Mammary epithelial cell (primary cell): ENCODE measurements around the gene ALDH5A1.

Source experiments
- EZH2 ChIP-seq: IDR thresholded peaks from 2 replicates; pipeline ENCODE4 v1.6.1; 2012; ENCODE audit warnings: low read length, inconsistent platforms, borderline replicate concordance
- TF ChIP-seq, protein P1 (sequence below), 2 donors: IDR thresholded peaks in 1 of 2; conservative IDR thresholded peaks in 1 of 2; 2 replicates each; pipeline ENCODE4 v1.5.1; 2011 to 2012; ENCODE audit warnings: inconsistent platforms in 2 of 2, low read length in 2 of 2, mild to moderate bottlenecking in 2 of 2, control low read depth in 1 of 2, low read depth in 1 of 2; ENCODE audit not compliant: insufficient read depth in 1 of 2; ENCODE audit errors: extremely low read depth in 1 of 2

DNA sequence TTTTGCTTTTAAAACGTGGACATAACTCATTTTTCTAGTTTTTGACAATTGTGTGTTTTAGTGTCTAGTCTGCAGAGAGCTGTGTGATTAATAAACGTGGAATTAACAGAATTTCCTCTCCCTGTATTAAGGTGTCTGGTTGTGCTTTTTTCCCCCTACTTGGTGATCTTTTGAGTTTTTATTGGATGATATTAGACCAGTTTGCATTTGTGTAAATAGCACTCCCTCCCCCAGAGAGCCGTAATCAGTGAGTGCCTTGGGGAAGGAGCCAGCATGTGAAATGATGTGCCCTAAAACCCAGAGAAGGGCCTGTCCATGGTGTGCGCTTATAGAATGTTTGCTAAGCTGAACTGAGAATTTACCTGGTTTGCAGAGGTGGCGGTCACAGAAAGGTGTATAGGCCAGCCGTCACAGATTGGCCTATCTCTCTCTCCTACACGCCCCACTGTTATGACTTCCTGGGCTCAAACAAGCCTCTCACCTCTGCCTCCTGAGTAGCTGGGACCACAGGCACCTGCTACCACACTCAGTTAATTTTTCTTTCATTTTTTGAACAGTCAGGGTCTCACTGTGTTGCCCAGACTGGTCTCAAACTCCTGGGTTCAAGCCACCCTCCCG, 42.4 kb downstream of the ALDH5A1 start:
- TF ChIP-seq, protein P1, sequence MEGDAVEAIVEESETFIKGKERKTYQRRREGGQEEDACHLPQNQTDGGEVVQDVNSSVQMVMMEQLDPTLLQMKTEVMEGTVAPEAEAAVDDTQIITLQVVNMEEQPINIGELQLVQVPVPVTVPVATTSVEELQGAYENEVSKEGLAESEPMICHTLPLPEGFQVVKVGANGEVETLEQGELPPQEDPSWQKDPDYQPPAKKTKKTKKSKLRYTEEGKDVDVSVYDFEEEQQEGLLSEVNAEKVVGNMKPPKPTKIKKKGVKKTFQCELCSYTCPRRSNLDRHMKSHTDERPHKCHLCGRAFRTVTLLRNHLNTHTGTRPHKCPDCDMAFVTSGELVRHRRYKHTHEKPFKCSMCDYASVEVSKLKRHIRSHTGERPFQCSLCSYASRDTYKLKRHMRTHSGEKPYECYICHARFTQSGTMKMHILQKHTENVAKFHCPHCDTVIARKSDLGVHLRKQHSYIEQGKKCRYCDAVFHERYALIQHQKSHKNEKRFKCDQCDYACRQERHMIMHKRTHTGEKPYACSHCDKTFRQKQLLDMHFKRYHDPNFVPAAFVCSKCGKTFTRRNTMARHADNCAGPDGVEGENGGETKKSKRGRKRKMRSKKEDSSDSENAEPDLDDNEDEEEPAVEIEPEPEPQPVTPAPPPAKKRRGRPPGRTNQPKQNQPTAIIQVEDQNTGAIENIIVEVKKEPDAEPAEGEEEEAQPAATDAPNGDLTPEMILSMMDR (conservative IDR thresholded peaks at IDR 0.05 in 1 of 2, IDR thresholded peaks at IDR 0.05 in 1 of 2; ENCODE audit: extremely low read depth in 1 of 2, insufficient read depth in 1 of 2, low read depth in 1 of 2, low read length in 2 of 2) = no peak
- no peak for TF ChIP-seq EZH2
